HG03196 (cell line): ENCODE results near the gene NHS.
"Not testable (repeated sequence)": the region's sequence is repeated elsewhere in the genome, so short reads cannot be mapped to it uniquely, and the experiment has no call there.

Source experiments
- ATAC-seq: cut with Tn5 transposase; IDR thresholded peaks from one replicate; pipeline ENCODE4 v1.9.1; 2021; ENCODE audit not compliant: unreplicated experiment

Gene NHS

GRCh38 chrX:17494216-17494615 lies 119.2 kb downstream of the NHS start:
- no peak for ATAC-seq

DNA sequence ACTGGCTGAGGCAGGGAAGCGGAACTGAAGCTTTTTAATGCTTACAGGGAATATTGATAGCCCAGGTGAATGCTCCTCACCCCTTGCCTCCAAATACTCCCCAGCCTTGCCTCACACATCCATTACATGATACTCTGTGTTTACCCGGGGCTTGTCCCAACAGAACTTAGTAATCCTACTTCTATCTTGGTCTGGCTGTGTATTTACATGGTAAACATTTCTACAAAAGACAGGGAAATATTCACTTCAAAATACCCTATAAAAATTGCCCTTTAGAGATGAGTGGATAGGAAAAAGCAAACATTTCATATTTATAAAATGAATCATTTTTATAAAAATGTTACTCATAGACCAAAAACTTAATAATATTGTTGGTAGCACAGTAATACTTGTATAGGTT lies 120.1 kb downstream of the NHS start:
- no peak for ATAC-seq

DNA sequence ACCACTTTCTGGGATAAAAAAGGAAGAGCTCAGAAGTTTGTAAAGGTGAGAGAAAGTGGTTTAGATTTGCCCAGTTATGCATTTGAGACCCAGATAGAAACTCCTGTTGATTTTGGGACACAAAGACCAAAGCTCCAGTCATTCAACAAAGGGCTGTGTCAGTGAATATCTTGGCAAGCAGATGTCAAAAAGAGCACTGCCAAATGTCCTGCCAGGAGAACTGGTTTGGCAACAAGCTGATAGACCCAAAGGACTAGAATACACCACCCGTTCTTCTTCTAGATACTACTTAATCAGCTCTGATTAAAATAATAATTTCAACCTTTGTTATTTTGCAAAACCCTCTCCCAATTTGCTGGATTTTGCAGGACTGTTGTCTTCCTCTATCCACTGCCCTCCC lies 121.4 kb downstream of the NHS start:
- no peak for ATAC-seq

DNA sequence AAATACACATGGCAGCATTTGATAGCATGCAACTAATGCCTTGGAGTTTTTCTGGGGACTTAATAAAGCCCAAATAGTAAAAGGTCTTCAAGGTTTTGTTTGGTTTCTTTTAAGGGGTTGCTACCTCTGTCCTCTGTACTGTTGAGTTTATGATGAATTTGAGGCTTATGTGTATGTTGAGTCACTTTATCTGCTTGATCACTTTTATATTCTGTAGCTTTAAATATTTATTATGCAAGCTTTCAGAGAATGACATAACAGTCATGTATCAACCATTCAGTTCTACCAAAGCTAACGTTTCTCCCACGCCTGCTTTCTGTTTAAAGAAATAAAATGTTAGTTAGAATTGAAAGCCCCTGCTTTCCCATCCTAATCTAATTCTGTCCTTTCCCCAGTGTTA lies 122.2 kb downstream of the NHS start:
- no peak for ATAC-seq

DNA sequence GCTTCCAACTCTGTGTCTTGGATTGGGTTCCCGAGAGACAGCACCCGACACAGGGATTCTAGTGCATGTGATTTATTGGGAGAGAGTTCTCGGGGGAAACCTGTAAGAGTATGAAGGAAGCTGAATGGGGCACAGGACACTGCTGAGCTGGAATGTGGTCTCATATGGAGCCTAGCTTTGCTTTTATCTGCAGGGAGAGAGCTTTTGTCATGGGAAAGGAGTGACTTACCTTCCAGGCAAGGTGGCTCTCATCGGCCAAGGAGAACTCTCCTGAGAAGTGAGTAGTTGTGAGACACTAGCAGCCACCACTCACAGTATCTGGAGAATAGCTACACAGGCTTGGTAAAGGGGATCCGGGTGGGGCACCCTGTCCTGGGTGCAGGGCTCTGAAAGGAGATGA lies 124.5 kb downstream of the NHS start:
- no peak for ATAC-seq

DNA sequence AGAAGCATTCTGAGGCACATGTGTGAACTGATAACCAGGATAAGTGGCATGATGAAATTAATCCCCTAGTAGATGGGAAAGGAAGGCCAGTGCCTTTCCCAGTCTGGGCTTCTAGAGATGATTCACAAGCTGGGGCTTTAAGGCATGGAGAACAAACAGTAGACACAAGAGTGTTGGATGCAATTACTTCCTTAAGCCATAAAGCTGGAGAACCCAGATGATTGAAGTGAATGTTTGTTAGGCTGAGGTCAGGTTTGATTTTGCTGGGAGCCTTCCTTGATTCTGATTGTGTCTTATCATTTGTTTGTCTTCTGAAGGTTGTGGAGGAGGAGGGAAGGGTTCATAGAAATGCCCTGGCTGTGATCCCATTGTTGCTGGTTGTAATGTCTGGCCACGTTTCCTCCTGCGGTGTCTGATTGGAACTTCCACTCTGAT lies 125.2 kb downstream of the NHS start:
- no peak for ATAC-seq

DNA sequence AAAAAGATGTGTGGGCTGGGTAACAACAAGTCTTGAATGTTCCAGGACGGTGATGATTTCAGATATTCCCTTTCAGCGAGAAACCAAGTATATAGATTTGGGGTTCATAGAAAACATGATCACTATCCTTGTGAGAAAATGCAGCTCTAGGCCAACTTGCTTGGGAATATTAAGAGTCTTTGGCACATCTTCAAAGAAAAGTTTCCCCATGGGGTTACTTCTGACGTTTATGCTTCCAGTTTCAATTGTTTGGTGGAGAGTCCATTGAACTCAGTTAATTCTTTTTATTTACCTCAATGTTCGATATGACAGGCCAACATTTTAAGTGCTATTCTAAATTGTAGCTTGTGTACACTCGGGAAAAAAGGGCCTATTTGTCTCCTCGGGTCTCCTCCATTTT lies 126.7 kb downstream of the NHS start:
- ATAC-seq: no peak

DNA sequence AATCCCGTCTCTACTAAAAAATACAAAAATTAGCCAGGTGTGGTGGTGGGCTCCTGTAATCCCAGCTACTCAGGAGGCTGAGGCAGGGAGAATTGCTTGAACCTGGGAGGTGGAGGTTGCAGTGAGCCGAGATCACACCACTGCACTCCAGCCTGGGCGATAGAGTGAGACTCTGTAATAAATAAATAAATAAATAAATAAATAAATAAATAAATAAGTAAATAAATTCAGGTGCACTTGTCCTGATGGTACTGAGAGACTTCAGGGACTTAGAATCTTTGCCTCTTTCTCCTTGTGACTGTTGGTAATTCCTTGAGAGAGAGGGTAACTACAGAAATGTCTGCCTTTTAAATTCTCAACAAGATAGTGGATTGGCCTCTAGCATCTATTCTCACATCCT lies 131.4 kb downstream of the NHS start:
- ATAC-seq: not testable (repeated sequence)

- ATAC-seq: no peak
Observed at GRCh38 chrX:17511556-17511955, 136.6 kb downstream of the NHS start.

DNA sequence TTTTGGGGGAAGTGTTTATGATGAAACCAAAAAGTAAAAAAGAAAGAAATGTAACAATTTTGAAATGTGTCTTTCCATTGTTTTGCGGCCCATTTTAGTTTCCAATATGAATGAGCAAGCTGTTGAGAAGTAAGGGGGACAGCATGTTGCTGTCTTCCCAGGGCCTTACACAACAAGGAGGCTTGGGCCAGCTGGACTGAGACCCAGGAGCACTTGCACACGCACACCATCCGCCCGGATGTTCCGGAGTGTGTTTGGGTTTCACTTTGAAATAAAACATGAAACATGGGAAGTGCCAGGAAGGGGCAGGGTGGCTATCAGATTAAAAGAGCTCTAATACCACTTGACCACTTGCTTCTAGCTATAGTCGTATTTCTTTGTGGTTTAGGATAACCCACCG lies 144.4 kb downstream of the NHS start:
- no peak for ATAC-seq

GRCh38 chrX:17520016-17520615 lies 145.1 kb downstream of the NHS start:
- ATAC-seq: no peak

DNA sequence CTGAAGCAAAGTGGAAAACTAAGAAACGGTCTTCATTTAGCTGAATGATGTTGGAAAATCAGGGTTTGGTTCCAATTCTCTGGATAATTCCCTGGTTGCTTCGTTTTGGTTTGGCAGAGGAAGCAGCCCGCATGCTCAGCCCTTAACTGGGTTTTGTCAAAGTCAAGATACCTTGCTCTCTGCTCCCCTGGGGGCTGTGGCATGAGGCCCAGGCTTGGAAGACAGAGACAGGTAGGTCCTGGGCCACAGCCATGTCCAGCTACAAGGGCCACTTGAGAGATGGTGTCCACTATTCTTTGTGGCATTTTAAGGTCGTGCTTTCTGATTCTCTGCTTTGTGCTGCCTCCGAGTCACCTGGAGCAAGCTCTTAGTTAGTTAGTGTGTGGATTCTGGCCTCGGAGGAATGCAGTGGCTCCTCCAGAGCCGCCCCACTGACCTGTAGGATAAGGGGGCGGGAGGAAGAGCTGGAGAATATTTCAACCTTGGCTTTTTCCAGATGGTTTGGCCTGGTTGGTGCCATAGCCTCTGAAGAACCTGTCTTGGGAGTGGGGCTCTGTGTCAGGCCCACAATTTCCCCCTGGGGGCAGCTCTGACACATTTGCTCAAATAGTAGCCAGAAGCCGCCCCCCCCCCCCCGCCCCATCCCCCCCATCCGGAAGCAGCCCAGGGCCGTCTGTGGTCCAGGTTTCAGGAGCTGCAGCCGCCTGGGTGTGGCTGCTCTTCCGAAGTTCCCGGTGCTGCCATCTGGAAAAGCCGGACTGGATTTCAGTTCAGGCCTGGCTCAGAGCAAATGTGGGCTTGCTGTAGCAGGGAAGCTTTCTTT lies 147.1 kb downstream of the NHS start:
- ATAC-seq: no peak

- ATAC-seq: no peak
Observed at GRCh38 chrX:17525266-17525665, 150.3 kb downstream of the NHS start.

GRCh38 chrX:17525762-17526555 lies 151.0 kb downstream of the NHS start:
- no peak for ATAC-seq

DNA sequence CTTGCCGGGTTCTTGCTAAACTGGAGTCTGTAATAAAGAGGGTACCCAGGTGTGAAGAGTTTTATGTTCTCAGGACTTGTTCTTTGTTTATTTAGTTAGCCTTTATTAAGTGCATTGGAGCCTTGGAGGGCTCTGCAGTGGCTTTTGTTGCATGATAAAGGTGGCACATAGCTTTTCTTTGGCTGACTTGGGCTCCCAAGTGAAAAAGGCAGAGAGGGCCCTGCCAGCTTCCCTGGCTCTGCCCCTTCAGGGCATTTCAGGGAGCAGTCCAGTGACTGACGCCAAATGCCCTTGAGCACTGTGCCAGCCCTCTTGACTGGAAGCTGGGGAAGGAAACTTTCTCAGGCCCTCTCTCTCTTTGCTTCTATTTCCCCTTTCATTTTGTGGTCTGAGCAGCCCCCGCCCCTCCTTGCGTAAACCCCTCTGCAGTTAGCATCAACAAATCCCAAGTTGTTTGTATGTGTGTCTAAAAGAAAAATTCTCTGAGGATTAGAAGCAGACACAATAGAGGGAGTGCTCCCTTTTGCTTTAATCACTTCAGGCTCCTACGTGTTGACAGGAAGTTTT lies 152.2 kb downstream of the NHS start:
- no peak for ATAC-seq

GRCh38 chrX:17527922-17528321 lies 152.9 kb downstream of the NHS start:
- no peak for ATAC-seq

DNA sequence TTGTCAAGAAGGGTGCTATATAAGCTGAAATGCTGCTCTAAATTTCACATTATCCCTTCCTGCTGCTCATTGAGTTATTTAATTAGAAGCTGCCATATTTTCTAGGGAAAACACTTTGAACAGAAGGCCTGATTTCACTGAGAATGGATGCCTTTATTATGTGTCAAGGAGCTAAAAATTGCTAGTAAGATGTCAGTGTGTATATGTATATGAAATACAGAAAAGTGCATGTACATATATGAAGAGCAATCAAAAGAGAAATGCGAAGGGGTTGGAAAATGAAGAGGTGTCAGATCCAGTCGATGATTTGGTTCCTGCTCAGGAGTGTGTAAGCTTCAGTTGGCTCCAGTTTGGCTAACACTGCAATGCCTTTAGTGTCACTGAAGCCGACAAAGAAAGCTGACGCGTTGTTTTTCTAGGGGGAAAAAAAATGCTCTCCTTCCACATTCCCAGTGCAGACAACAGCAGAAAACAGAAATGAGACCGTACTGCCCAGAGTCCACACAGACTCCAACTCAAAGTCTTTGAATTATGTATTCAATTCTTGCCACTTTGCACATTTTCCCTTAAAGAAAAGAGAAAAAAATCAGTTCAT lies 154.2 kb downstream of the NHS start:
- ATAC-seq: no peak

DNA sequence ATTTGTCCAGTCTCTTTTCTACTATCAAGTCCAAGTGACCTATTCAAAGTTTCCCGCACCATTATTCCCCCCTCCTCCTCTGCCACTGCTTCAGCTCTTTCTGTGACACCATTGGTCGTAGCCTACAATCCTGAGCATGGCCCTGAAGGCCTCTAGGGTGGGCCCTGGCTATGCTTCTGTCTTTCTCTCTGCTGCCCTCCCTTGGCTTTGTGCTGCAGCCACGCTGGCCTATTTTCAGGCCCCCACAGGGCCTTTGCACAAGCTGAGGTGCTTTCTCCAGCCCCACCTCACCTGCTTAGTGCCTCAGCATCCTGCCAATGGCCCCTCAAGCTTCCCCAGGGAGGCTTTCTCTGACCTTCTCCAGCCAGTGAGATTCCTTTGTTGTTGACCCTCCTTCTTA lies 156.5 kb downstream of the NHS start:
- no peak for ATAC-seq

- ATAC-seq: no peak
Observed at GRCh38 chrX:17535229-17535628, 160.2 kb downstream of the NHS start.

GRCh38 chrX:17537723-17538243 lies 162.8 kb downstream of the NHS start:
- no peak for ATAC-seq

GRCh38 chrX:17542123-17542522 lies 167.1 kb downstream of the NHS start:
- ATAC-seq: no peak
